Measurements from ENCODE around the gene MKLN1. TPM values are rescaled to one million over a fixed set of nuclear protein-coding genes. Genes with fewer than 3 reads are reported as not detected.

The MKLN1 gene
- total and polyA plus RNA-seq, 2 of the 13 experiments (the other 11 are each of a cell fraction or from before 2014, with no cell fraction given) = 33.6 to 43.5 TPM

DNA sequence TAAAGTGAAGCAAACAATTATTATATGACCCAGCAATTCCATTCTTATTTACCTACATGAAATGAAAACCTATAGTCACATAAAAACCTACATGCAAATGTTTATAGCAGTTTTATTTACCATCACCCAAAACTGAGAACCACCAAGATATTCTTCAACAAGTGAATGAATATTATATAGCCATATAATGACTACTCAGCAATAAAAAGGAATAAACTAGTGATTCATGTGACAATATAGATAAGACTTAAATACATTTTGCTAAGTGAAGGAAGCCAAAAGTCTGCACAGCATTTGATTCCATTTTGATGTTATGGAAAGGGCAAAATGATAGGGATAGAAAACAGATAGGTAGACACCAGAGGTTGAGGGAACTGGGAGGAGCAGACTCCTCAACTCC is 197.0 kb downstream of the MKLN1 start:
- Histone ChIP-seq H3K9me3 (ENCODE audit: low read length) (no peaks in the 10 kb centered on the region), H3K4me3 (replicated peaks in 1 of 3; ENCODE audit: insufficient read depth in 1 of 3, low read depth in 2 of 3, low read length in 3 of 3) (no peak overlapping the region), H3K36me3 (replicated peaks in 1 of 2; ENCODE audit: control insufficient read depth in 1 of 2, insufficient read depth in 2 of 2, low read length in 2 of 2) (no peaks in the 10 kb centered on the region), H3K4me1 (ENCODE audit: insufficient read depth, low read length) (no peaks in the 10 kb centered on the region), H3K27me3 (ENCODE audit: control insufficient read depth in 1 of 2, insufficient read depth in 2 of 2, low read length in 2 of 2) (no peaks in the 10 kb centered on the region; a peak in 1 of 5 replicates), H2AFZ (ENCODE audit: low read length) (no peak overlapping the region), H3K27ac (ENCODE audit: extremely low read length, insufficient read depth, low read length) (no peak overlapping the region), H4K20me1 (ENCODE audit: insufficient read depth, low read length) (no peaks in the 10 kb centered on the region), H3K9ac (ENCODE audit: insufficient read depth, low read depth, low read length) (no peak overlapping the region), H3K4me2 (ENCODE audit: low read depth, low read length) (no peak overlapping the region), H3K79me2 (ENCODE audit: insufficient read depth, low read length) (no peaks in the 10 kb centered on the region)
- intact Hi-C loops (cut with micrococcal nuclease; ENCODE audit: unreplicated experiment) (no loop called here), in situ Hi-C loops (cut with HindIII; ENCODE audit: extremely low pct_ligation_motif_present, low pct_unique_long_range_greater_than_20kb) (no loop called here)
- BruUV-seq (replicated peaks) = no TSS peak
- DNase-seq (ENCODE audit: low spot score) (no peak), ATAC-seq (no peak), FAIRE-seq (no peak)
- ChIA-PET POLR2A (interaction anchor here (0.7 kb wide), 1 partner anchor 1231 kb away, joined by 3 read pairs; no protein-coding TSS in a partner anchor), CTCF (ENCODE audit: low intra/inter-chr PET ratio, low total read pairs) (no interaction called here)
- TF ChIP-seq JUN (CRISPR knock-in tag; IDR thresholded peaks at IDR 0.05) (no peak), SMARCC2 (IDR thresholded peaks at IDR 0.05) (no peak), MAFF (IDR thresholded peaks at IDR 0.05; ENCODE audit: low read depth, low read length) (peak; percentile 76), MAFK (conservative IDR thresholded peaks at IDR 0.05 in 1 of 2, IDR thresholded peaks at IDR 0.05 in 1 of 2; ENCODE audit: low read length in 2 of 2) (peak; percentile 78 to 85)

- H3K36me3 ChIP-seq (replicated peaks in 1 of 2; ENCODE audit: control insufficient read depth in 1 of 2, insufficient read depth in 2 of 2, low read length in 2 of 2) = no peaks in the 10 kb centered on the region
- no peak overlapping the region for H3K9ac ChIP-seq (ENCODE audit: insufficient read depth, low read depth, low read length)
- in situ Hi-C loops (cut with HindIII; ENCODE audit: extremely low pct_ligation_motif_present, low pct_unique_long_range_greater_than_20kb) = no loop called here
- intact Hi-C loops (cut with micrococcal nuclease; ENCODE audit: unreplicated experiment) = no loop called here
- POLR2A ChIA-PET = no interaction called here
- no peaks in the 10 kb centered on the region for H4K20me1 ChIP-seq (ENCODE audit: insufficient read depth, low read length)
- no peaks in the 10 kb centered on the region; a peak in 2 of 5 replicates for H3K27me3 ChIP-seq (ENCODE audit: control insufficient read depth in 1 of 2, insufficient read depth in 2 of 2, low read length in 2 of 2)
- 29% methylated on average over 2 of the region's 2 CpGs for WGBS (ENCODE audit: low lambda C conversion rate)
- no peak overlapping the region for H3K4me3 ChIP-seq (replicated peaks in 1 of 3; ENCODE audit: insufficient read depth in 1 of 3, low read depth in 2 of 3, low read length in 3 of 3)
- no peaks in the 10 kb centered on the region for H3K4me1 ChIP-seq (ENCODE audit: insufficient read depth, low read length)
- no peak for TF ChIP-seq GFI1 (CRISPR knock-in tag; IDR thresholded peaks at IDR 0.05; ENCODE audit: borderline replicate concordance)
- TF ChIP-seq MTF2 (CRISPR knock-in tag; IDR thresholded peaks at IDR 0.05; ENCODE audit: borderline replicate concordance) = no peak
- no peak for TF ChIP-seq ZNF550 (CRISPR knock-in tag; IDR thresholded peaks at IDR 0.05; ENCODE audit: borderline replicate concordance)
- no peak for TF ChIP-seq MTERF4 (CRISPR knock-in tag; IDR thresholded peaks at IDR 0.05)
- no peak for TF ChIP-seq CENPT (CRISPR knock-in tag; IDR thresholded peaks at IDR 0.05; ENCODE audit: low read depth)
- TF ChIP-seq ZSCAN20 (CRISPR knock-in tag; IDR thresholded peaks at IDR 0.05; ENCODE audit: borderline replicate concordance) = no peak
- no peak for TF ChIP-seq ZSCAN25 (CRISPR knock-in tag; IDR thresholded peaks at IDR 0.05)
- no peak for TF ChIP-seq ZNF10 (CRISPR knock-in tag; IDR thresholded peaks at IDR 0.05; ENCODE audit: borderline replicate concordance, low read depth)
- no peak for TF ChIP-seq ZNF788 (CRISPR knock-in tag; IDR thresholded peaks at IDR 0.05; ENCODE audit: borderline replicate concordance)
- no peak for TF ChIP-seq ZNF784 (CRISPR knock-in tag; IDR thresholded peaks at IDR 0.05; ENCODE audit: borderline replicate concordance)
- TF ChIP-seq AGO2 (optimal IDR thresholded peaks at IDR 0.05; ENCODE audit: low read depth, low read length) = no peak
- no peak for ATAC-seq
- H2AFZ ChIP-seq (ENCODE audit: low read length) = no peak overlapping the region
- H3K27ac ChIP-seq (ENCODE audit: extremely low read length, insufficient read depth, low read length) = no peak overlapping the region
- H3K4me2 ChIP-seq (ENCODE audit: low read depth, low read length) = no peak overlapping the region
- no peaks in the 10 kb centered on the region for H3K79me2 ChIP-seq (ENCODE audit: insufficient read depth, low read length)
- BruUV-seq (replicated peaks) = no TSS peak
- FAIRE-seq = no peak
- DNase-seq (ENCODE audit: low spot score) = no peak
- CTCF ChIA-PET (ENCODE audit: low intra/inter-chr PET ratio, low total read pairs) = no interaction called here
- no peaks in the 10 kb centered on the region for H3K9me3 ChIP-seq (ENCODE audit: low read length)
Observed at GRCh38 chr7:131525820-131526219, 198.1 kb downstream of the MKLN1 start.

All from HepG2 (cell line).